HG03354 (cell line): ENCODE data around the gene ATG2A.

Experiments used
- ATAC-seq: cut with Tn5 transposase; IDR thresholded peaks from one replicate; pipeline ENCODE4 v1.9.1; 2021; ENCODE audit warnings: mild to moderate bottlenecking; ENCODE audit not compliant: unreplicated experiment, poor library complexity, severe bottlenecking

ATG2A gene

GRCh38 chr11:64916775-64917662 is at the start of gene ATG2A:
Gene ATG2A, minus strand, starts transcription at chr11:64917209. Its CDS starts 74 bp downstream, at chr11:64917135.
- peak; percentile 96 for ATAC-seq

GRCh38 chr11:64963072-64963631 is 46.1 kb upstream of the ATG2A start:
- ATAC-seq = no peak

GRCh38 chr11:64960719-64961118 is 43.7 kb upstream of the ATG2A start:
- no peak for ATAC-seq

GRCh38 chr11:64959498-64959897 is 42.5 kb upstream of the ATG2A start:
- ATAC-seq = no peak

- no peak for ATAC-seq
These were observed 37.2 kb upstream of the ATG2A start for GRCh38 chr11:64954201-64954600.

GRCh38 chr11:64951529-64951928 is 34.5 kb upstream of the ATG2A start:
- no peak for ATAC-seq

- ATAC-seq = no peak
These were observed 30.3 kb upstream of the ATG2A start for GRCh38 chr11:64947208-64947814.

GRCh38 chr11:64936539-64936938 is 19.5 kb upstream of the ATG2A start:
- ATAC-seq = no peak

GRCh38 chr11:64935359-64936081 is 18.5 kb upstream of the ATG2A start, which contains the start of gene GPHA2:
Gene GPHA2, minus strand, starts transcription at chr11:64935893. Its CDS starts 433 bp downstream, at chr11:64935460.
- no peak for ATAC-seq

GRCh38 chr11:64934682-64935358 is 17.8 kb upstream of the ATG2A start:
- ATAC-seq = no peak

- ATAC-seq = no peak
These were observed 17.1 kb upstream of the ATG2A start for GRCh38 chr11:64933935-64934681.

GRCh38 chr11:64933213-64933934 is 16.4 kb upstream of the ATG2A start:
- ATAC-seq = no peak

- no peak for ATAC-seq
These were observed 15.3 kb upstream of the ATG2A start for GRCh38 chr11:64932324-64932723.

GRCh38 chr11:64931290-64931689 is 14.3 kb upstream of the ATG2A start:
- ATAC-seq = no peak

GRCh38 chr11:64930340-64930739 is 13.3 kb upstream of the ATG2A start:
- ATAC-seq = no peak

- no peak for ATAC-seq
These were observed 12.6 kb upstream of the ATG2A start for GRCh38 chr11:64929625-64930024.

GRCh38 chr11:64928957-64929356 is 11.9 kb upstream of the ATG2A start:
- ATAC-seq = no peak

GRCh38 chr11:64926689-64927088 is 9.7 kb upstream of the ATG2A start:
- ATAC-seq = no peak
